NB4 (cell line): Measurements from ENCODE around the gene ZFAND3.

Source experiments
- MAX ChIP-seq: IDR thresholded peaks from 2 replicates; pipeline ENCODE4 v1.6.1; 2011; ENCODE audit warnings: low read depth, low read length
- TF ChIP-seq, protein P1 (sequence below): IDR thresholded peaks from one replicate; pipeline ENCODE4 v1.5.1; 2012; ENCODE audit warnings: low read depth, low read length

DNA sequence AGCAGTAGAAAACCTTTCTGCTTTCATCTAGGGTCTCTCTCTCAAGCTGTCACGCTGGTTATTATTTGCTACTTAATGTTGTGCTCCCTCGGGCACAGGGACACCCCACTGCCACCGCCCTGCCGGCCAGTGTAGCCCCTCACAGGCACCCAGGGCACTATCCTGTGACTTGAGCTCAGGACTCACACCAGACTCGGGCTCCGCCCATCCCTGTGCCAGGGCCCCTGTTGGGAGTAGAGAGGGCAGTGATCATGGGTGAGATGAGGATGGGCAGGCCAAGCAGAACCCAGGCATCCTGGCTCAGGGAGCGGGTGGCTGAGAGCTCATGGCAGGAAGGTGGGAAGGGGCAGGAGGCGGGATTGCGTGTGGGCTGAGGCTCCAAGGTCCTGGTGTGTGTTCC is 371.9 kb downstream of the ZFAND3 start:
- TF ChIP-seq, protein P1, sequence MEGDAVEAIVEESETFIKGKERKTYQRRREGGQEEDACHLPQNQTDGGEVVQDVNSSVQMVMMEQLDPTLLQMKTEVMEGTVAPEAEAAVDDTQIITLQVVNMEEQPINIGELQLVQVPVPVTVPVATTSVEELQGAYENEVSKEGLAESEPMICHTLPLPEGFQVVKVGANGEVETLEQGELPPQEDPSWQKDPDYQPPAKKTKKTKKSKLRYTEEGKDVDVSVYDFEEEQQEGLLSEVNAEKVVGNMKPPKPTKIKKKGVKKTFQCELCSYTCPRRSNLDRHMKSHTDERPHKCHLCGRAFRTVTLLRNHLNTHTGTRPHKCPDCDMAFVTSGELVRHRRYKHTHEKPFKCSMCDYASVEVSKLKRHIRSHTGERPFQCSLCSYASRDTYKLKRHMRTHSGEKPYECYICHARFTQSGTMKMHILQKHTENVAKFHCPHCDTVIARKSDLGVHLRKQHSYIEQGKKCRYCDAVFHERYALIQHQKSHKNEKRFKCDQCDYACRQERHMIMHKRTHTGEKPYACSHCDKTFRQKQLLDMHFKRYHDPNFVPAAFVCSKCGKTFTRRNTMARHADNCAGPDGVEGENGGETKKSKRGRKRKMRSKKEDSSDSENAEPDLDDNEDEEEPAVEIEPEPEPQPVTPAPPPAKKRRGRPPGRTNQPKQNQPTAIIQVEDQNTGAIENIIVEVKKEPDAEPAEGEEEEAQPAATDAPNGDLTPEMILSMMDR: no peak
- no peak for TF ChIP-seq MAX
